ENCODE measurements around the gene SLC25A31.

SLC25A31 gene

DNA sequence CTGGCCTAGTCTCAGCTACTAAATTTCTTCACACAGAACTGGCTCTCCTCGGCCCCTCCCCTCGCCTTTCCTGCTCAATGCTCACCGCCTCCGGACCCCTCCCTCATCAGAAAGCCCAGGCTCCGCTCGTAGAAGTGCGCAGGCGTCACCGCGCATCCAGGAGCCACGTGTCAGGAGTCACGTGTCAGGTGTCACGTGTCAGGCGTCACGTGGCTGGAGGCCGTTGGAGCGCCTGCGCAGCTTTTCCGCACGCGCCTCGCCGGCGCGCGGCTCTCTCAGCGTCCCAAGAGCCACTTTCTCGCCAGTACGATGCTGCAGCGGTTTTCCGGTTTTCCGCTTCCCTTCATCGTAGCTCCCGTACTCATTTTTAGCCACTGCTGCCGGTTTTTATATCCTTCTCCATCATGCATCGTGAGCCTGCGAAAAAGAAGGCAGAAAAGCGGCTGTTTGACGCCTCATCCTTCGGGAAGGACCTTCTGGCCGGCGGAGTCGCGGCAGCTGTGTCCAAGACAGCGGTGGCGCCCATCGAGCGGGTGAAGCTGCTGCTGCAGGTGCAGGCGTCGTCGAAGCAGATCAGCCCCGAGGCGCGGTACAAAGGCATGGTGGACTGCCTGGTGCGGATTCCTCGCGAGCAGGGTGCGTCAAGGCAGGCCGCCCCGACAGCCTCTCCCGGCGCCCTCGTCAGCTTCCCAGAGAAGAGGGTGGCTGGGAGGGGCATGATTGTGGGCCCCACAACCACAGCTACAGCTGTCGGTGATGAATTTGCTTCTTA lies at the start of gene SLC25A31:
SLC25A31 (plus strand) TSS at position 259 of the 772 bp plus-strand sequence; CDS start at position 405, 146 bp downstream.
- DNase-seq (no peak), ATAC-seq (no peak)

DNA sequence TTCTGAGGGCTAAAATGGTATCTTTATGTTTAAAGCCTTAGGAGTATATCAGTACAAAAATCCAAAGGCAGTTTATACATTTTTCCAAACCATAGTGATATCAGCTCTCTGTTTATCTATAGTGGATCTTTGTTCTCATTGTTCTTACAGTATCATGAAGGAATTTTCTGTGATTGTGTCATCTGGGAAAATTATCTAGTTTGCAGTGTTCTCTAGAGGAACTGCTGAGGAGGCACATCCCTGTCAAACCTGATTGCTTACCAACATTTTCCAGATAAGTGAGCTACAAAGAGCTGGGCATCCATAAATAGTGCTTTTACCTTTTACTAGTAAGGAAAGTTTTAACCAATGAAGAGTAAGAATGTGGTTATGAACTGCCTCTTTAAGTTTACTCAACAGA lies 44.9 kb upstream of the SLC25A31 start:
- no peak for DNase-seq

DNA sequence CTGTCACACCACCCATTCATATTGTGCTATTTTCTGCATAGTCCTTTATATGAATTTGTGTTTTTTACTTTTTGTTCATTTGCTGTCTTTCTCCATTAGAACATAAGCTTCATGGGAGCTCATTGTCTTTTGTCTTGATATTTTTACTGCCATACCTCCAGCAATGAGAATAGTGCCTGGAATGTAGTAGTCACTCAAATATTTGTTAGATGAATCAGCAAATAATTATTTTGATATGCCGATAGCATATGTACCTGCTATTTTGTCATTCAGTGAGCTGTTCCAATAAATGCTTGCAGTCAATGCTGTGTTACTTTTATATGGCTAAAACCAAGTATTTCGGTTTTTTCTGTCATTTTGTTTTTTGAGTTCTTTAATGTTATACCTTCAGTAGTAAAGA lies 43.5 kb upstream of the SLC25A31 start:
- DNase-seq: no peak
- no peak for ATAC-seq

More for the DNA sequence above, 44.9 kb upstream of the SLC25A31 start:
- ATAC-seq: no peak

DNA sequence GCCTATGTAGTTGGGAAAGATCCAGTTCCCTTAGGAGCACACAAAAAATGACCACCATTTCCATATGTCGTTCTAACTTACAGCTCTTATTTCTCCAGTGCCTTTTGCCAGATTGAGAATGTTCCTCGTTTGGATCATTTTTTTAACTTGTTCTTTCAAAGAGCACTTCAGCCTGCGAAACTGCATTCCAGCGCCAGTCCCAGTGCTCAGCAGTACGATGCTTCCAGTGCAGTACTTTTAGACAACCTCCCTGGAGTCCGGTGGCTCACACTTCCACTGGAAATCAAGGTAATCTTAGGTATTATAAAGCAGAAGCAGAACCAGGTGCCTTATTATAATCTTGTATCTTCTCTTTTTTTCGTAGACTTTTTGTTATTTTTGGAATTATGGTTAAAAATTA lies 42.6 kb upstream of the SLC25A31 start:
- no peak for DNase-seq
- ATAC-seq: no peak

DNA sequence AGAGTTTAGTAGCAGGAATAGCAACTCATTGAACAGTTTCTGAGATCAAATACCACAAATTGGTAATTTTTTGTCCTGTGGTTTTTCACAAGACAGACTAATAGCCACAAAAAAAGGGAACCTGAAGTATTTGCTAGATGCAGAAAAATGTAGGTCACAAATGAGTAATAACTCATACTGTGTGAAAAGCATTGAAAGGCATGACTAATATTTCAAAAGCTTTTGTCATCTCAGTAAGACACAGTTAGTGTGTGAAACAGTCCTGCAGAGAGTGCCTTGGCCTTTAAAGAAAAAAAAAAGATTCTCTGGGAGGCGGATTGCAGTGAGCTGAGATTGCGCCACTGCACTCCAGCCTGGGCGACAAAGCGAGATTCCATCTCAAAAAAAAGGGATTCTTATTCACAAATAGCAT lies 31.4 kb upstream of the SLC25A31 start:
- ATAC-seq (peak; percentile 36), DNase-seq (no peak)

DNA sequence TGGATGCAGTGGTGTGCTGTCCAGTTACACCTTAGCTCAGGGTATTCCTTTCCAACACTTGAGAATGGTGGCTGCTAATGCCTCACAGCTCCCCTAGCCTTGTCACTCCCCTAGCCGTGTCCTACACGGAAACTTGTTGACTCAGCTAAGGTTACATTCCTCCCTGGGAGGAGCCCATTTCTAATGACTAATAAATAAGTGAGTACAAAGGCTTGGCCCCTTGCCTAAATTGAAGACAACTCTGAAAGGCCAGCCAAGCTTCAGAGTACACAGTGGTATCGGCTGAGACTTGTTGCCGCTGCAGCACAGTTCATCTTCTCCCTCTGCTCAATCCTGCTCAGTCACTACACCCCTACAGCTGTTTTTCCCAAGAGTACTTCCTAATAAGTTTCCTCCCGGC lies 21.2 kb upstream of the SLC25A31 start:
- DNase-seq (no peak), ATAC-seq (no peak)

DNA sequence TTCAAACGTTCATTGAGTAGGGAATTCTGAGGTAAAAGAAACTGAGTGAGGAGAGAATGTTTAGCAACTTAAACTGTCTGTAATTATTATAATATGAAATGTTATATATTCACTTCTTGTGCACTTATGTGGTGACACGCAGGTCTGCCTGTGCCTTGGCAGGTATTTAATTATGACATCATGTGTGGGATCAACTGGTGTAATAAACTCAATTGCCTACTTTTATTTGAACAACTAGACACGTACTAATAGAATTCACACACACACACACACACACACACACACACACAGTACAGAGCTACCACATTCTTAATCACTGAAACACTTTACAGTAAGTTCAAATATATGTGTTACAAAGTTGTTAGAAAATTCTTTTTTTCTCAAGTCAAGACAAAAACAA lies 20.7 kb upstream of the SLC25A31 start:
- no peak for DNase-seq
- no peak for ATAC-seq

DNA sequence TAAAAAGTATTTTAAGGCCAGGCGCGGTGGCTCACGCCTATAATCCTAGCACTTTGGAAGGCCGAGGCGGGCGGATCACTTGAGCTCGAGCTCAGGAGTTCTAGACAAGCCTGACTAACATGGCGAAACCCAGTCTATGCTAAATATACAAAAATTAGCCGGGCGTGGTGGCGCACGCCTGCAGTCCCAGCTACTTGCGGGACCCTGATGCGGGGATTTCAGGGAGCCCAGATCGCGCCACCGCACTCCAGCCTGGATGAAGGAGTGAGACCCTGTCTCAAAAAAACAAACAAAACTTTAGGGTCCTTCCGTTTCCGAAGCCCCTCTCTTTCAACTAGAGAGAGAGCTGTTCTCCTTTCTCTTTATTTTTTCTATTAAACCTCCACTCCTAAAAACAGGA lies 1.2 kb downstream of the SLC25A31 start:
- DNase-seq: no peak
- no peak for ATAC-seq

DNA sequence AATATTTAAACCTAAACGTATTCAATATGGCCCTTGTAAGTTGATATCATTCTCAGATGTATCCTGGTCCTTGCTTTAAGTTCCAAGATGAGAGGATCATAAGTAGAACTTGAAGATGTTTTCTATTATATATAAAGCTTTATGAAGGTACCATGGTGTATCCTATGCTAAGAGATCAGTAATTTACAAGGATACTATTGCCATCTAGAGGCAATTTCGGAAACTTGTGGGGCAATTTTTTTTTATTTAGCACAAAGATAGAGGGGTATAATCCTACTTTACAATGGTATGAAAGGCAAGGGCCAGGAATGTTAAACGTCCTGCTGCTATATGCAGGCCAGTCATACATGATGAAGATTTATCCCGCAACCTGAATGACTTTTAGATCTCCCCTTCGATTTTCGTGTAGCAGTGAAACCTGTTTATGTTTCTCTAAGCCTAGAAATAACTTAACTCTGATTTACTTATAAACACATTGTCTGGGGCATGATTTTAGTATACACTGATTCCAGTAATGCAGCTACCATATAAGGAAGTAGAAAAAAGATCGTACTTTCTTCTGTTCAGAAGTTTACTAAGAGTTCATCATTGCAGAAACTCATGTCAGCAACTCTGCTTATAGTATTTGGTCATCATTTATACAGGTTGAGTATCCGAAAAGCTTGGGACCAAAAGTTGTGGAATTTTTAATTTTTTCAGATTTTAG lies 2.6 kb downstream of the SLC25A31 start:
- DNase-seq: no peak
- no peak for ATAC-seq

DNA sequence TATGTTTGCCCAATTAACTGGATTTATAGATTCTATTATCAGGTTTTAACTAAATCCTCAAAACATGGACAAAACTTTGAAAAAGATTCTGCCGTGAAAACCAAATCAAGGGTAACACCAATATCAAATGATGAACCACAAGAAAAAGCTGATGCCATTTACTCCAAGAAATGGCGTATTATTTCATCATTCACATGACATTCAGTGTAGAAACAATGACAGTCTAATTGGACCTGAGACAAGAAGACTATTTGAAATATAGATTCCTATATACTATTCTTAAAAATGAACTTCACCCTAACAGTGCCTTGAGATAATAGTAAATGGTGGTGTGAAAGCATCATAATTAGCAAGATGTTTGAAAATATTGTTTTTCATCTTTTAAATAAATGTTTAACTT lies 4.8 kb downstream of the SLC25A31 start:
- DNase-seq (no peak), ATAC-seq (no peak)

DNA sequence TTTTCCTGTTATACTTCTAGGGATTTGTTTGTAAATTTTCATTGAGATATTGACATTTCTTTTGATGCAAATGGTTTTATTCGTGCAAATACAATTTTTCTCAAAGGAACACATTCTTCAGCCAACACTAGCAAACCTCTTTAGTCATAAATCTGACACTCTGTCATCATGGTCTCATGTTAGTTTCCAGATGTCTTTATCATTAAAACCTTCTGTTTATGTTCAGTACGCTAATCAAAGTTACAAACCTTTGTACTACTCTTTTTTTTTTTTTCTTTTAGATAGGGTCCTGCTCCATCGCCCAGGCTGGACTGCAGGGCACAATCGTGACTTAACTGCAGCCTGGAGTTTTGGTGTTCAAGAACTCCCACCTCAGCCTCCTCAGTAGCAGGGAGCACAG lies 7.1 kb downstream of the SLC25A31 start:
- no peak for ATAC-seq
- DNase-seq: no peak

DNA sequence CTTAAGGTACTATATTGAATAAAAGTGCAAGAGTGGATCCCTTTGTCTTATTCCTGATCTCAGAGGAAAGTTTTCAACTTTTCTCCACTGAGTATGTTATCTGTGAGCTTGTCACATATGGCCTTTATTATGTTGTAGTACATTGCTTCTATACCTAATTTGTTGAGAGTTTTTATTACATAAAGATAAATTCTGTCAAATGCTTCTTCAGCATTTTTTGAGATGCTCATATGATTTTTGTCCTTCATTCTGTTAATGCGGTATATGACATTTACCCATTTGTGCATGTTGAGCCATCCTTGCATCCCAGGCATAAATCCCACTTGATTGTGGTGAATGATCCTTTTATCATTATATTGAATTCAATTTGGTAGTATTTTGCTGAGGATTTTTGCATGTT lies 11.0 kb downstream of the SLC25A31 start:
- DNase-seq (no peak), ATAC-seq (no peak)

DNA sequence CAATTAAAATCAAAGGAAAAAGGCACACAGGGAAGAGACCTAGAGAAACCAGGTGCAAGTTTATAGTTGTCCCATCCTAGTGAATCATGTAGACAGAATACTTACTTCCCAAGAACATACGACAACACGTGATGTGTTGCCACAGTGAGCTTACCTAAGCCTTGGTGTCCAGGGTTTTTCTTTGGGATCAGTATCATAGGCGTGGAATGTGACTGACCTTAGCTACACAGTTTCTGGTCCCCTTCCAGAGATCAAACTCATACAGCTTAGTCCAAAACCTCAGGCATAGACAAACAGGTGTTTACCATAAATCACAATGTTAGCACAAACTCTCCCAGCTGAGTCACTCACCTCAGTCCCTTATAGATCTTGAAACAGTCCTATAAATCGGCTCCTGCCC lies 17.7 kb downstream of the SLC25A31 start:
- ATAC-seq: no peak
- DNase-seq: no peak

DNA sequence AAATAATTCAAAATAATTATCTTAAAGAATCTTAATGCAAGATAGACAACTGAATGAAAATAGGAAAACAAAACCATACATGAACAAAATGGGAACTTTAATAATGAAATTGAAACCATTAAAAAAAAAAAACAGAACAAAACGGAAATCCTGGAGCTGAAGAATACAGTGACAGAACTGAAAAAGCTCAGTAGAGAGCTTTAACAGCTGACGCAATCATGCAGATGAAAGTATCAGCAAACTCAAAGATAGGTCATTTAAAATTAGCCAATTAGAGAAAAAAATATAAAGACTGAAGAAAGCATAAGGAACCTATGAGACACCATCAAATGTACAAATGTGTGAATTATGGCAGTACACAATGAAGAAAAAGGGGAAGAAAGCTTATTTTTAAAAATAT lies 18.8 kb downstream of the SLC25A31 start:
- ATAC-seq: no peak
- no peak for DNase-seq

DNA sequence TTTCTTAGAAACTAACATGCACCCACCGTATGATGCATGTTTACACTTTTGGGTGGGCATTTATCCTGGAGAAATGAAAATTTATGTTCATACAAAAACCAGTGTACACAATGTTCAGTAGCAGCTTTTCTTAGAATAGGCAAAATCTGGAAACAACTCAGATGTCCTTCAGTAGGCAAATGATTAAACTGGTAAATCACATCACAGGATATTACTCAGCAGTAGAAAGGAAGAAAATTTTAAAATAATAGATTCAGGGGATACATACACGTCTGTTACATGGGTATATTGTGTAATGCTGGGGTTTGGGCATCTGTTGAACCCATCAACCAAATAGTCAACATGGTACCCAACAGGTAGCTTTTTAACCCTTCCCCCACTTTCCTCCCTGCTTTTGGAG lies 26.7 kb downstream of the SLC25A31 start:
- ATAC-seq (no peak), DNase-seq (no peak)

DNA sequence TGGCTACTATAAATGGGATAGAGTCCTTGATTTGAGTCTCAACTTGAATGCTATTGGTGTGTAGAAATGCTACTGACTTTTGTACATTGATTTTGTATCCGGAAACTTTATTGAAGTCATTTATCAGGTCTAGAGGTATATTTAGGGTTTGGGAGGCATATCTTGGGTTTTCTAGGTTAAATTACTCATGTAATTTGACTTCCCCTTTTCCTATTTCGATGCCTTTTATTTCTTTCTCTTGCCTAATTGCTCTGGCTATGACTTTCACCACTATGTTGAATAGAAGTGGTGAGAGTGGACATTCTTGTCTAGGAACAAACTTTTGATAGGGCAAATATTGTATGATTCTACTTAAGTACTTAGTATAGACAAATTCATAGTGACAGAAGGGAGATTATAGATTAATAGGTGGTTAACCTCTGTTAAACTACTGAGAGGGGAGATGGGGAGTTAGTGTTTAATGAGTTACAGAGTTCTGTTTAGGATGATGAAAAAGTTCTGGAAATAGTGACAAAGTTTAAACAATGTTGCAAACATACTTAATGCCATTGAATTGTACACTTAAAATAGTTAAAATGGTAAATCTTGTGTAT lies 29.1 kb downstream of the SLC25A31 start:
- DNase-seq (no peak), ATAC-seq (no peak)

DNA sequence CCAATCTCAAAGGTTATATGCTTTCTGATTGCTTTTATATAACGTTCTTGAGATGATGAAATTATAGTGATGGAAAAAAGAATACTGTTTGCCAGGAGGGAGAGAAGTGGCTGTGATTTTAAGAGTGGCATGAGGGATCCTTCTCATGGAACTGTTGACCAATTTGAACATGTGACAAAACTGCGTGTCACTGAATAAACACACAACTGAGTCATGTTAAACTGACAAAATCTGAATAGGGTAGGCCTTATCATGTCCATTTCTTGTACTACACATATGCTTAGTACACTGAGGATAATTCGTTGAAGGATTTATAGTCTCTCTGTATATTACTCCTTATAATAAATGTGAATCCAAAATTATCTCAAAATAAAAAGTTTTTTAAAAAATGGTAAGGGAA lies 29.7 kb downstream of the SLC25A31 start:
- no peak for DNase-seq
- no peak for ATAC-seq

DNA sequence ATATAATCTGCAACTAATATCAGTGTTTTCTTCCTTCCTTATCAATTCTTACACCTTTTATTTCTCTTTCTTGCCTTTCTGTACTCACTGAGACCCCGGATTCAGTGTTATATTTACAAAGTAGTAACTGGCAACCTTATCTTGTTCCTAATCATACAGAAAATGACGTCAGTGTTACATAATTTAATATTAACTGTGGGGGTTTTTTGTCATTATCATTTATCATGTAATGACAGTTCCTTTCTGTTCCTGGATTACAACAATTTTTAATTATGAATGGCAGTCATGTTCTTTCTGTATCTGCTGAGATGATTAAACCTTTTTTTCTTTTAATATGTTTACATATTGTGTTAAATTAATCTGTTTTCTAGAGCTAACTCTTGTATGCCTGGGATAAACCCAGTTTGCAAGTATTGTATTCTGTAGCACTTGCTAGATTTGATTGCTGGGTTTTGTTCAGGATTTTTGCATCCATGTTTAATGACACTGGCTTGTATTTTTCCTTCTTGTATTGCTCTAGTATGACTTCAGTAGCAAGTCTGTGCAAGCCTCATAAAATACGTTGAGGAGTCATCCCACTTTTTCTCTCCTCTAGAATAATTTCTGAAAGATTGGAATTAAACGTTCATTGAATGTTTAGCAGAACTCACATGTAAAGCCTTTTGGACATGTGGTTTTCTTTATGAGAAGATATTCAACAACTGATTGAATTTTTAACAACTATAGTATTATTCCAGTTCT lies 41.5 kb downstream of the SLC25A31 start:
- ATAC-seq (no peak), DNase-seq (no peak)

DNA sequence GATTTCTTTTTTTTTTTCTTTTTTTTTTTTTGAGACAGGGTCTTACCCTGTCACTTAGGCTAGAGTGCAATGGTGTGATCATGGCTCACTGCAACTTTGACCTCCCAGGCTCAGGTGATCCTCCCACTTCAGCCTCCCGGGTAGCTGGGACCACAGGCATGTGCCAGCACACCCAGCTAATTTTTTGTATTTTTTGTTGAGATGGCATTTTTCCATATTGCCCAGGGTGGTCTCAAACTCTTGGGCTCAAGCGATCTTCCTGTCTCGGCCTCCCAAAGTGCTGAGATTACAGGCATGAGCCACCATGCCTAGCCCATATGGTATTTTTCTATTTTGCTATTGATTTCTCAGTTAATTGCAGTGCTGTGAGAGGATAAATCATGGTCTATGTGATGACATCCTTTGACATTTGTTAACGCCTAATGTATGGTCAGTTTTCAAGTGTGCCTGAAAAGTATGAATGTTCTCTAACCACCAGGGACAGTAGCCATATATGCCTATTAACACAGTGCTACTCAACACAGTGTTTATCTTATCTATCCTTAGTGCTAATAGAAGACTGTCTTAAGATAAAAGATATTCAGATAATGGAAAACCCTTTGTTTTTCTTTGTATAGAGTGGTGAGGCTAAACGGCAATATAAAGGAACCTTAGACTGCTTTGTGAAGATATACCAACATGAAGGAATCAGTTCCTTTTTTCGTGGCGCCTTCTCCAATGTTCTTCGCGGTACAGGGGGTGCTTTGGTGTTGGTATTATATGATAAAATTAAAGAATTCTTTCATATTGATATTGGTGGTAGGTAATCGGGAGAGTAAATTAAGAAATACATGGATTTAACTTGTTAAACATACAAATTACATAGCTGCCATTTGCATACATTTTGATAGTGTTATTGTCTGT lies 42.8 kb downstream of the SLC25A31 start:
- no peak for ATAC-seq
- DNase-seq: no peak

DNA sequence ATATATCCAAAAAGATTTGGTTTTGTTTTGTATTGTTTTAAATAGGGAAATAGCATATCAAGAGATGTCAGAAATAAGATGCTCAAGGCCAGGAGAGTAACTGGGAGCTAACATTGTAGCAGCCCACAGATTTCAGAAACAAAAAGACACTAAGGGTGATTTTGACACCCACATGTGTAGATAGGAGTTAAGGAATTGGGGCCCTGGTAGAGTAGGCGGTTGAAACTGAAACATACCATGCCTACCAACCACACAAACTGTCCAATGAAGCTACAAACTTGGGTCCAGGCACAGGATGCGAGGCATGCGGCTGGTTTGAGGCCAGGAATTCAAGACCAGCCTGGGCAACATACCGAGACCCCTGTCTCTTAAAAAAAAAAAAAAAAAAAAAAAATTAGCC lies 45.6 kb downstream of the SLC25A31 start:
- DNase-seq (no peak), ATAC-seq (no peak)

DNA sequence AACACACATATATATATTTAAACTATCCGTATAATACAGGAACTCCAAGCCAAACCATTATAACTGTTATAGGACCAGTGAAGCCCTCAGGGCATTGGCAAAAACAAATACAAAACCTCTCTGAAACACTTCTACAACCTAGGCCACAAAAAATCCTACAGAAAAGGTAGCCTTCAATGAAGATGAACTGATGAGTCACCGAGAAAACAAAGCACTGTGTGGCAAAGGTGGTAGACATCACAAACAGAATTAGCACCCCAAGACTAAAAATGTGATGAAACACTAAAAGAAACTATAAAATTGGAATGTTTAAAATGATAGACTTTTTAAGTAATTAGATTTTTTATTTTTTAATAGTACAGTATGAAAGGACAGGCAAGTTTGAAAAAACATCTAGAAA lies 46.4 kb downstream of the SLC25A31 start:
- DNase-seq (no peak), ATAC-seq (peak; percentile 19)

DNA sequence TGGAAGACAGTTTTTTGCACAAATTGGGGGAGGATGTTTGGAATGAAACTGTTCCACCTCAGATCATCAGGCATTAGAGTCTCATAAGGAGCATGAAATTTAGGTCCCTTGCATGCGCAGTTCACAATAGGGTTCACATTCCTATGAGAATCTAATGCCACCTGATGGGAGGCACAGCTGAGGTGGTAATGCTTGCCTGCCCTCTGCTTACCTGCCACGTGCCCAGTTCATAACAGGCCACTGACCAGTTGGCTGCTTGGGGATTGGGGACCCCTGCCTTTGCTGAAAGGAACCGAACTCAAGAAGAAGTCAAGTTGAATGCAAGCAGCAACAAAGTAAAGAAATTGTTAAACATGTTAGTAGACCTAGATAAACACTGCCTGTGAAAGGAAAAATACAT lies 47.3 kb downstream of the SLC25A31 start:
- DNase-seq (no peak), ATAC-seq (no peak)

Data from stimulated activated naive CD8-positive, alpha-beta T cell treated with anti-CD3 and anti-CD28 coated beads, Interleukin-15, Interleukin-2, amounts not matched to agents 100 U/mL and 50 U/mL, for 24 hours (primary cell).